ENCODE data around the gene DDX1.

DDX1 gene

GRCh38 chr2:15664273-15665066 lies 72.8 kb downstream of the DDX1 start:
- no peak overlapping the region for H3K4me3 ChIP-seq (ENCODE audit: low read length, poor library complexity, severe bottlenecking)
- no peaks in the 10 kb centered on the region for H3K27me3 ChIP-seq (ENCODE audit: insufficient read depth, low read length, poor library complexity, severe bottlenecking)
- TF ChIP-seq, protein P1, sequence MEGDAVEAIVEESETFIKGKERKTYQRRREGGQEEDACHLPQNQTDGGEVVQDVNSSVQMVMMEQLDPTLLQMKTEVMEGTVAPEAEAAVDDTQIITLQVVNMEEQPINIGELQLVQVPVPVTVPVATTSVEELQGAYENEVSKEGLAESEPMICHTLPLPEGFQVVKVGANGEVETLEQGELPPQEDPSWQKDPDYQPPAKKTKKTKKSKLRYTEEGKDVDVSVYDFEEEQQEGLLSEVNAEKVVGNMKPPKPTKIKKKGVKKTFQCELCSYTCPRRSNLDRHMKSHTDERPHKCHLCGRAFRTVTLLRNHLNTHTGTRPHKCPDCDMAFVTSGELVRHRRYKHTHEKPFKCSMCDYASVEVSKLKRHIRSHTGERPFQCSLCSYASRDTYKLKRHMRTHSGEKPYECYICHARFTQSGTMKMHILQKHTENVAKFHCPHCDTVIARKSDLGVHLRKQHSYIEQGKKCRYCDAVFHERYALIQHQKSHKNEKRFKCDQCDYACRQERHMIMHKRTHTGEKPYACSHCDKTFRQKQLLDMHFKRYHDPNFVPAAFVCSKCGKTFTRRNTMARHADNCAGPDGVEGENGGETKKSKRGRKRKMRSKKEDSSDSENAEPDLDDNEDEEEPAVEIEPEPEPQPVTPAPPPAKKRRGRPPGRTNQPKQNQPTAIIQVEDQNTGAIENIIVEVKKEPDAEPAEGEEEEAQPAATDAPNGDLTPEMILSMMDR (conservative IDR thresholded peaks at IDR 0.05; ENCODE audit: low read length) = no peak
- TF ChIP-seq EZH2phosphoT487 (IDR thresholded peaks at IDR 0.05; ENCODE audit: borderline replicate concordance) = no peak
- no peaks in the 10 kb centered on the region for H3K36me3 ChIP-seq (ENCODE audit: insufficient read depth, low read length)
- no peaks in the 10 kb centered on the region for H3K4me1 ChIP-seq (ENCODE audit: insufficient read depth, low read length, poor library complexity, severe bottlenecking)
- no peak overlapping the region for H3K4me2 ChIP-seq (ENCODE audit: low read depth, low read length, poor library complexity, severe bottlenecking)
- H2AFZ ChIP-seq (ENCODE audit: low read length) = no peak overlapping the region
- no peak overlapping the region for H3K9ac ChIP-seq (ENCODE audit: low read depth, low read length, poor library complexity, severe bottlenecking)
- no peaks in the 10 kb centered on the region for H4K20me1 ChIP-seq (ENCODE audit: insufficient read depth, low read length, poor library complexity, severe bottlenecking)
- H3F3A ChIP-seq (ENCODE audit: low read depth) = no peaks in the 10 kb centered on the region
- H3K79me2 ChIP-seq (ENCODE audit: insufficient read depth, low read length) = no peaks in the 10 kb centered on the region
- no peaks in the 10 kb centered on the region for H3K9me3 ChIP-seq (ENCODE audit: insufficient read depth, low read depth, low read length)
- H3K9me2 ChIP-seq (replicated peaks; ENCODE audit: low read depth, low read length) = no peaks in the 10 kb centered on the region

DNA sequence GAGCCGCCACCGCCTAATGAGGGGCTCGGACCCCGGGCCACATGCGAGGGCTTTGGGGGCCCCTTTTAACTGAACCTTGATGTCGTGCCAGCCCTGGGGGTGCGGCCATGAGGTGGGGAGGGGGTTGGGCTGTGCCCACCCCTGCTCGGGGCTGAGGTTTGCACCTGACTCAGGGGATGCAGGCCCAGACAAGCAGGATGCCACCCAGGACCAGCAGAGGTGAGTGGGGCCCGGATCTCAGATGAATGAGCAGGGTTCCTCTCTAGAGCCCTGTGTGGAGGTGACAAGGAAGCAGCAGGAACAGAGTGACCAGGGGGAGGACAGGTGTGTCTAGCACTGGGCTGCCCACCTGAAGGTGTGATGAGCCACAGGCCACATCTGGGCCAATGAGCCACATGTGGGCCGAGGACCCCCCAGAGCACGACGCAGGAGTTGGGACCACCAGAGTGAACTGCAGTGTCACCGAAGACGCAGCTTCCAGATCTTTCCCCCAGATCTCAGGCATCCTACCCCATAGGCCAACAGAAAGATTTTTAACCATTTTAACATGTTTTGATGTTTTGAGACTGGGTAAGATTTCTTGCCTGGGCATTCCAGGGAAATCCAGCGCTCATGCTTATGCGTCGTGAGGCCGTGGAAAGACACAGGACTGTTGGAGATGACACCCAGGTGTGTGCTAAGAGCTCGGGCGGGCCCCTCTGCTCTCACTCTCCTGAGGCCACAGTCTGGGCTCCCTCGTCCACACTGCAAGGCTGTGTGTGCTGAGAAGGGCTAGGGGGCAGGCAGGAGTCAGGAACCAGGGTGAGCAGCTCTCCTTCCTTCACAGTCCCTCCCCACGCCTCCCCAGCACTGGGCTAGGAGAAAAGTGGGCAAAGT lies 73.6 kb downstream of the DDX1 start:
- Histone ChIP-seq H3F3A (ENCODE audit: low read depth) (no peaks in the 10 kb centered on the region), H3K4me1 (ENCODE audit: insufficient read depth, low read length, poor library complexity, severe bottlenecking) (no peaks in the 10 kb centered on the region), H3K9me3 (ENCODE audit: insufficient read depth, low read depth, low read length) (no peaks in the 10 kb centered on the region), H2AFZ (ENCODE audit: low read length) (no peak overlapping the region), H3K27me3 (ENCODE audit: insufficient read depth, low read length, poor library complexity, severe bottlenecking) (no peaks in the 10 kb centered on the region), H4K20me1 (ENCODE audit: insufficient read depth, low read length, poor library complexity, severe bottlenecking) (no peaks in the 10 kb centered on the region), H3K79me2 (ENCODE audit: insufficient read depth, low read length) (no peaks in the 10 kb centered on the region), H3K4me2 (ENCODE audit: low read depth, low read length, poor library complexity, severe bottlenecking) (no peak overlapping the region), H3K9me2 (replicated peaks; ENCODE audit: low read depth, low read length) (no peaks in the 10 kb centered on the region), H3K4me3 (ENCODE audit: low read length, poor library complexity, severe bottlenecking) (no peak overlapping the region), H3K36me3 (ENCODE audit: insufficient read depth, low read length) (no peaks in the 10 kb centered on the region), H3K9ac (ENCODE audit: low read depth, low read length, poor library complexity, severe bottlenecking) (no peak overlapping the region)
- TF ChIP-seq, protein P1 (conservative IDR thresholded peaks at IDR 0.05; ENCODE audit: low read length) = no peak
- TF ChIP-seq EZH2phosphoT487 (IDR thresholded peaks at IDR 0.05; ENCODE audit: borderline replicate concordance) = no peak

- no peaks in the 10 kb centered on the region for H3K9me2 ChIP-seq (replicated peaks; ENCODE audit: low read depth, low read length)
- TF ChIP-seq, protein P1 (conservative IDR thresholded peaks at IDR 0.05; ENCODE audit: low read length) = no peak
- no peak for TF ChIP-seq EZH2phosphoT487 (IDR thresholded peaks at IDR 0.05; ENCODE audit: borderline replicate concordance)
- no peaks in the 10 kb centered on the region for H4K20me1 ChIP-seq (ENCODE audit: insufficient read depth, low read length, poor library complexity, severe bottlenecking)
- no peaks in the 10 kb centered on the region for H3K4me1 ChIP-seq (ENCODE audit: insufficient read depth, low read length, poor library complexity, severe bottlenecking)
- no peaks in the 10 kb centered on the region for H3K27me3 ChIP-seq (ENCODE audit: insufficient read depth, low read length, poor library complexity, severe bottlenecking)
- no peaks in the 10 kb centered on the region for H3K79me2 ChIP-seq (ENCODE audit: insufficient read depth, low read length)
- H3K9ac ChIP-seq (ENCODE audit: low read depth, low read length, poor library complexity, severe bottlenecking) = no peak overlapping the region
- H3K36me3 ChIP-seq (ENCODE audit: insufficient read depth, low read length) = no peaks in the 10 kb centered on the region
- no peaks in the 10 kb centered on the region for H3F3A ChIP-seq (ENCODE audit: low read depth)
- H3K9me3 ChIP-seq (ENCODE audit: insufficient read depth, low read depth, low read length) = no peaks in the 10 kb centered on the region
- no peak overlapping the region for H3K4me3 ChIP-seq (ENCODE audit: low read length, poor library complexity, severe bottlenecking)
- no peak overlapping the region for H2AFZ ChIP-seq (ENCODE audit: low read length)
- H3K4me2 ChIP-seq (ENCODE audit: low read depth, low read length, poor library complexity, severe bottlenecking) = no peak overlapping the region
Measured at GRCh38 chr2:15665943-15666460, 74.3 kb downstream of the DDX1 start.

Measured in Loucy (cell line).